HG02571 (cell line): ENCODE results near the gene NEUROG2.
"Not testable (repeated sequence)": the region's sequence is repeated elsewhere in the genome, so short reads cannot be mapped to it uniquely, and the experiment has no call there.

Experiments used
- ATAC-seq: cut with Tn5 transposase; IDR thresholded peaks from one replicate; pipeline ENCODE4 v1.9.1; 2021; ENCODE audit warnings: mild to moderate bottlenecking, moderate library complexity; ENCODE audit not compliant: unreplicated experiment

Gene NEUROG2

DNA sequence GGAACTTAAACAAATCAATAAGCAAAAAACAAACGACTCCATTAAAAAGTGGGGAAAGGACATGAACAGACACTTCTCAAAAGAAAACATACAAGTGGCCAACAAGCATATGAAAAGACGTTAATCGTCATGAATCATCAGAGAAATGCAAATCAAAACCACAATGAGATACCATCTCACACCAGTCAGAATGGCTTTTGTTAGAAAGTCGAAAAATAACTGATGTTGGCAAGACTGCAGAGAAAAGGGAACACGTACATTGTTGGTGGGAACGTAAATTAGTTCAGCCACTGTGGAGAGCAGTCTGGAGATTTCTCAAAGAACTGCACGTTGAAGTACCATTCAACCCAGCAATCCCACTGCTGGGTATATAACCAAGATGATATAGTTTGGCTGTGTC is 23.7 kb downstream of the NEUROG2 start:
- ATAC-seq, result no peak

GRCh38 chr4:112490808-112491207 is 25.2 kb downstream of the NEUROG2 start:
- ATAC-seq, result not testable (repeated sequence)

GRCh38 chr4:112485930-112486329 is 30.1 kb downstream of the NEUROG2 start:
- ATAC-seq, result no peak

GRCh38 chr4:112473985-112474384 is 42.0 kb downstream of the NEUROG2 start:
- ATAC-seq, result no peak

GRCh38 chr4:112472318-112472717 is 43.7 kb downstream of the NEUROG2 start:
- no peak for ATAC-seq
